RPMI7951 (cell line): ENCODE data around the gene YY1AP1. TPM values are rescaled to one million over a fixed set of nuclear protein-coding genes. Genes with fewer than 3 reads are reported as not detected.
"Not testable (repeated sequence)": the region's sequence is repeated elsewhere in the genome, so short reads cannot be mapped to it uniquely, and the experiment has no call there.

Source experiments
- DNase-seq: peaks from one replicate; pipeline ENCODE4 v3.0.0-alpha.2; 2012; ENCODE audit warnings: low read depth
- total RNA-seq: library from RNA; depleted of rRNA; stranded (reverse); fragments of >200 nt; shearing (Covaris generic); gene quantifications from 2 replicates; pipeline ENCODE4 v1.2.3, GENCODE V29; 2014; rRNA removed

Gene YY1AP1
- total RNA-seq = 33.9 and 37.6 TPM in 2 replicates

GRCh38 chr1:155688324-155689080, at the start of gene YY1AP1:
Gene YY1AP1, minus strand, starts transcription at chr1:155688774. Its CDS starts 8,338 bp downstream, at chr1:155680436.
- peak; percentile 87 for DNase-seq

GRCh38 chr1:155729031-155729898, 40.7 kb upstream of the YY1AP1 start:
- peak; percentile 63 for DNase-seq

GRCh38 chr1:155725142-155725541, 36.6 kb upstream of the YY1AP1 start:
- DNase-seq = no peak

- no peak for DNase-seq
These were observed 31.1 kb upstream of the YY1AP1 start for GRCh38 chr1:155719703-155720102.

- DNase-seq = not testable (repeated sequence)
These were observed 30.0 kb upstream of the YY1AP1 start for GRCh38 chr1:155718524-155719115.

- DNase-seq = no peak
These were observed 28.5 kb upstream of the YY1AP1 start for GRCh38 chr1:155717041-155717440.

GRCh38 chr1:155715777-155716176, 27.2 kb upstream of the YY1AP1 start:
- DNase-seq = no peak

- DNase-seq = not testable (repeated sequence)
These were observed 26.5 kb upstream of the YY1AP1 start for GRCh38 chr1:155715056-155715455.

GRCh38 chr1:155713075-155713474, 24.5 kb upstream of the YY1AP1 start:
- DNase-seq = no peak

- DNase-seq = not testable (repeated sequence)
These were observed 24.1 kb upstream of the YY1AP1 start for GRCh38 chr1:155712636-155713035.

- DNase-seq = not testable (repeated sequence)
These were observed 22.9 kb upstream of the YY1AP1 start for GRCh38 chr1:155711457-155711856.

GRCh38 chr1:155709391-155709790, 20.8 kb upstream of the YY1AP1 start:
- no peak for DNase-seq

GRCh38 chr1:155706139-155706538, 17.6 kb upstream of the YY1AP1 start:
- peak; percentile 46 for DNase-seq

- DNase-seq = not testable (repeated sequence)
These were observed 15.8 kb upstream of the YY1AP1 start for GRCh38 chr1:155704414-155704813.

GRCh38 chr1:155703216-155703615, 14.6 kb upstream of the YY1AP1 start:
- no peak for DNase-seq

- DNase-seq = not testable (repeated sequence)
These were observed 13.1 kb upstream of the YY1AP1 start for GRCh38 chr1:155701675-155702074.

- DNase-seq = not testable (repeated sequence)
These were observed 10.5 kb upstream of the YY1AP1 start for GRCh38 chr1:155699062-155699461.

- peak; percentile 26 for DNase-seq
These were observed 9.9 kb upstream of the YY1AP1 start for GRCh38 chr1:155698382-155699038.

- DNase-seq = not testable (repeated sequence)
These were observed 9.0 kb upstream of the YY1AP1 start for GRCh38 chr1:155697616-155698015.

GRCh38 chr1:155697046-155697445, 8.5 kb upstream of the YY1AP1 start:
- DNase-seq = no peak

- DNase-seq = no peak
These were observed 8.0 kb upstream of the YY1AP1 start for GRCh38 chr1:155696524-155696923.

- no peak for DNase-seq
These were observed 7.0 kb upstream of the YY1AP1 start for GRCh38 chr1:155695608-155696007.
